Posterior vena cava (tissue), 2 donors: ENCODE data around the gene GPR26. TPM values are rescaled to one million over a fixed set of nuclear protein-coding genes. Genes with fewer than 3 reads are reported as not detected.

ENCODE experiments used
- DNase-seq: peaks from one replicate; pipeline ENCODE4 v3.0.0-alpha.2; 2020; ENCODE audit warnings: low spot score
- intact Hi-C, 2 donors: fragments of 100-400 bp; cut with DNase I; formaldehyde crosslinking; loops; one replicate each; pipeline versions ENCODE4 v1.14.1 to v1.14.2; 2022 to 2023
- long read RNA-seq, 2 donors: library from polyadenylated mRNA; unstranded; transcript quantifications; one replicate each; pipeline ENCODE4 v2.0.0, GENCODE V29; 2020 to 2021
- total RNA-seq, 2 donors: library from RNA; stranded (reverse); fragmentation: NEBNext Ultra II Directional; extraction: Animal tissue kit (Norgen Biotek cat#: 25700); gene quantifications; one replicate each; pipeline ENCODE4 v1.2.1, GENCODE V29; 2021
- donor health status: DM: yes; HTN: yes; CAD: no.
- donor health status: DM: yes; HTN: yes; CAD: no.

The GPR26 gene
- total RNA-seq = not detected
- long read RNA-seq, donor 1, partial matches to known transcripts = 0 of 1 reads
- long read RNA-seq, donor 1, other reads (novel, unspliced or antisense) = 1 of 1 reads
- long read RNA-seq, donor 2 = 0 reads

- intact Hi-C loops = no loop called here
- peak; percentile 76 for DNase-seq
Observed at GRCh38 chr10:123666318-123667236, at the start of gene GPR26. GPR26 (plus strand) TSS chr10:123666355; CDS start chr10:123666408, 53 bp downstream.

- intact Hi-C loops = no loop called here
- DNase-seq = no peak
Observed at GRCh38 chr10:123618224-123618623, 47.9 kb upstream of the GPR26 start.

GRCh38 chr10:123619067-123619855, 46.9 kb upstream of the GPR26 start:
- no peak for DNase-seq
- intact Hi-C loops = no loop called here

- intact Hi-C loops = no loop called here
- no peak for DNase-seq
Observed at GRCh38 chr10:123620621-123621020, 45.5 kb upstream of the GPR26 start.

- DNase-seq = no peak
- intact Hi-C loops = no loop called here
Observed at GRCh38 chr10:123621492-123621891, 44.7 kb upstream of the GPR26 start.

- intact Hi-C loops = no loop called here
- DNase-seq = no peak
Observed at GRCh38 chr10:123621916-123622315, 44.2 kb upstream of the GPR26 start.

- no peak for DNase-seq
- intact Hi-C loops = no loop called here
Observed at GRCh38 chr10:123622381-123622780, 43.8 kb upstream of the GPR26 start.

GRCh38 chr10:123624086-123624485, 42.1 kb upstream of the GPR26 start:
- intact Hi-C loops = loop anchor here in 1 of 2 donors (2.0 kb wide), 1 partner anchor 25 kb away; no protein-coding TSS in a partner anchor
- DNase-seq = no peak

GRCh38 chr10:123633106-123633505, 33.0 kb upstream of the GPR26 start:
- DNase-seq = no peak
- intact Hi-C loops = no loop called here

GRCh38 chr10:123633636-123634035, 32.5 kb upstream of the GPR26 start:
- DNase-seq = no peak

GRCh38 chr10:123634221-123634620, 31.9 kb upstream of the GPR26 start:
- no peak for DNase-seq
- intact Hi-C loops = no loop called here

More at GRCh38 chr10:123633636-123634035, 32.5 kb upstream of the GPR26 start:
- intact Hi-C loops = no loop called here

GRCh38 chr10:123635131-123635530, 31.0 kb upstream of the GPR26 start:
- intact Hi-C loops = no loop called here
- DNase-seq = no peak

GRCh38 chr10:123635745-123636144, 30.4 kb upstream of the GPR26 start:
- DNase-seq = no peak

GRCh38 chr10:123636598-123637325, 29.4 kb upstream of the GPR26 start:
- intact Hi-C loops = no loop called here
- no peak for DNase-seq

More at GRCh38 chr10:123635745-123636144, 30.4 kb upstream of the GPR26 start:
- intact Hi-C loops = no loop called here

- DNase-seq = no peak
- intact Hi-C loops = no loop called here
Observed at GRCh38 chr10:123637326-123637880, 28.8 kb upstream of the GPR26 start.

- DNase-seq = no peak
- intact Hi-C loops = no loop called here
Observed at GRCh38 chr10:123639131-123639530, 27.0 kb upstream of the GPR26 start.

- intact Hi-C loops = no loop called here
- DNase-seq = no peak
Observed at GRCh38 chr10:123640016-123640535, 26.1 kb upstream of the GPR26 start.

- DNase-seq = no peak
- intact Hi-C loops = no loop called here
Observed at GRCh38 chr10:123642293-123642692, 23.9 kb upstream of the GPR26 start.

GRCh38 chr10:123642697-123643096, 23.5 kb upstream of the GPR26 start:
- DNase-seq = no peak
- intact Hi-C loops = no loop called here
